Endodermal cell (in vitro differentiated cells): Measurements from ENCODE around the gene PTTG1IP. TPM values are rescaled to one million over a fixed set of nuclear protein-coding genes. Genes with fewer than 3 reads are reported as not detected.

Experiments
- DNase-seq: peaks from one replicate; pipeline ENCODE4 v3.0.0-alpha.2; 2017
- H3K27ac ChIP-seq: 2 replicates; pipeline ENCODE4 v1.5.1; 2013; ENCODE audit warnings: mild to moderate bottlenecking, low read depth, low read length, moderate library complexity
- H3K27me3 ChIP-seq: 2 replicates; pipeline ENCODE4 v1.6.1; 2013; ENCODE audit warnings: mild to moderate bottlenecking, low read length, moderate library complexity; ENCODE audit not compliant: insufficient read depth, control insufficient read depth, poor library complexity, severe bottlenecking
- H3K36me3 ChIP-seq: 2 replicates; pipeline ENCODE4 v1.7.0; 2013; ENCODE audit warnings: mild to moderate bottlenecking, low read length, moderate library complexity; ENCODE audit not compliant: control insufficient read depth, insufficient read depth
- H3K4me1 ChIP-seq: one replicate; pipeline ENCODE4 v1.7.0; 2013; ENCODE audit warnings: low read length; ENCODE audit not compliant: control insufficient read depth, insufficient read depth
- H3K4me3 ChIP-seq: 2 replicates; pipeline ENCODE4 v1.5.1; 2013; ENCODE audit warnings: mild to moderate bottlenecking, low read length, moderate library complexity
- H3K9ac ChIP-seq: 2 replicates; pipeline ENCODE4 v1.6.1; 2013; ENCODE audit warnings: mild to moderate bottlenecking, low read length, moderate library complexity; ENCODE audit not compliant: poor library complexity, severe bottlenecking; ENCODE audit errors: extremely low read depth
- H3K9me3 ChIP-seq: 2 replicates; pipeline ENCODE4 v1.6.1; 2013; ENCODE audit warnings: mild to moderate bottlenecking, low read length, moderate library complexity; ENCODE audit not compliant: control insufficient read depth
- H3K27ac Mint-ChIP-seq: 2 replicates; pipeline ENCODE4 v1.8.0; 2020; ENCODE audit warnings: mixed read lengths
- H3K27me3 Mint-ChIP-seq: 2 replicates; pipeline ENCODE4 v1.8.0; 2021; ENCODE audit warnings: mild to moderate bottlenecking, mixed read lengths; ENCODE audit not compliant: insufficient read depth
- H3K36me3 Mint-ChIP-seq: 2 replicates; pipeline ENCODE4 v1.8.0; 2020; ENCODE audit warnings: low read depth, mixed read lengths
- H3K4me1 Mint-ChIP-seq: 2 replicates; pipeline ENCODE4 v1.8.0; 2020; ENCODE audit warnings: mixed read lengths
- H3K4me3 Mint-ChIP-seq: 2 replicates; pipeline ENCODE4 v1.8.0; 2020; ENCODE audit warnings: mild to moderate bottlenecking, moderate library complexity, mixed read lengths
- H3K9me3 Mint-ChIP-seq: 2 replicates; pipeline ENCODE4 v1.8.0; 2020; ENCODE audit warnings: mild to moderate bottlenecking, mixed read lengths
- CTCF ChIP-seq: fragments of 200-600 bp; sonication (generic); conservative IDR thresholded peaks from 2 replicates; pipeline ENCODE4 v1.5.0; 2021; ENCODE audit warnings: antibody characterized with exemption, mild to moderate bottlenecking
- WGBS, 2 experiments: methylation state at CpG; one replicate each; pipeline versions ENCODE4 v1.1.5 to v1.1.7; 2013; ENCODE audit warnings: missing lambda C conversion rate in 2 of 2, mixed read lengths in 1 of 2; ENCODE audit not compliant: insufficient coverage in 1 of 2, insufficient read length in 1 of 2; 5-methylcytosine and 5-hydroxymethylcytosine counted together
- total RNA-seq, 2 donors: library from RNA; stranded (reverse); fragmentation: NEBNext Ultra II Directional in 1 of 2; extraction: Animal tissue kit (Norgen Biotek cat#: 25700) in 1 of 2; gene quantifications; 2 replicates in 1 of 2; 3 replicates in 1 of 2; pipeline ENCODE4 v1.2.1, GENCODE V29; 2021

The PTTG1IP gene
- total RNA-seq, 2 donors from 2014 or later = 155 to 168 TPM

GRCh38 chr21:44918581-44919033 is 45.1 kb upstream of the PTTG1IP start:
- peak overlapping the region; percentile 68 for H3K4me3 ChIP-seq
- H3K36me3 ChIP-seq = no peaks in the 10 kb centered on the region
- Mint-ChIP-seq H3K27me3 (peaks cover 37% of the 10 kb centered on the region), H3K27ac (no peak overlapping the region), H3K4me1 (no peaks in the 10 kb centered on the region), H3K9me3 (no peaks in the 10 kb centered on the region), H3K36me3 (no peaks in the 10 kb centered on the region), H3K4me3 (peak overlapping the region; percentile 59)
- H3K4me1 ChIP-seq = no peaks in the 10 kb centered on the region
- peak; percentile 80 for DNase-seq
- TF ChIP-seq CTCF = no peak
- H3K9me3 ChIP-seq = no peaks in the 10 kb centered on the region
- no peak overlapping the region for H3K27ac ChIP-seq
- H3K9ac ChIP-seq = no peak overlapping the region
- peaks cover 24% of the 10 kb centered on the region for H3K27me3 ChIP-seq
- WGBS, 2 experiments = 64% methylated on average over 11 to 13 of the region's 13 CpGs

- no peak overlapping the region for H3K4me3 ChIP-seq
- no peaks in the 10 kb centered on the region for H3K4me1 Mint-ChIP-seq
- whole genome bisulfite sequencing, 2 experiments = 89% methylated on average over 9 to 12 of the region's 12 CpGs
- H3K9ac ChIP-seq = no peak overlapping the region
- TF ChIP-seq CTCF = no peak
- no peaks in the 10 kb centered on the region for H3K36me3 ChIP-seq
- H3K4me3 Mint-ChIP-seq = no peak overlapping the region
- peak; percentile 29 for DNase-seq
- no peak overlapping the region for H3K27ac ChIP-seq
- no peaks in the 10 kb centered on the region for H3K4me1 ChIP-seq
- no peaks in the 10 kb centered on the region for H3K9me3 ChIP-seq
- no peaks in the 10 kb centered on the region for H3K9me3 Mint-ChIP-seq
- peaks cover 37% of the 10 kb centered on the region for H3K27me3 Mint-ChIP-seq
- H3K27ac Mint-ChIP-seq = no peak overlapping the region
- H3K27me3 ChIP-seq = peaks cover 24% of the 10 kb centered on the region
- H3K36me3 Mint-ChIP-seq = no peaks in the 10 kb centered on the region
Measured at GRCh38 chr21:44918107-44918470, 44.6 kb upstream of the PTTG1IP start.

GRCh38 chr21:44917446-44918106 is 44.1 kb upstream of the PTTG1IP start:
- Mint-ChIP-seq H3K27me3 (peaks cover 37% of the 10 kb centered on the region), H3K9me3 (no peaks in the 10 kb centered on the region), H3K27ac (no peak overlapping the region), H3K4me1 (no peaks in the 10 kb centered on the region), H3K4me3 (no peak overlapping the region), H3K36me3 (no peaks in the 10 kb centered on the region)
- Histone ChIP-seq H3K9me3 (no peaks in the 10 kb centered on the region), H3K27me3 (peaks cover 24% of the 10 kb centered on the region), H3K36me3 (no peaks in the 10 kb centered on the region), H3K4me1 (no peaks in the 10 kb centered on the region), H3K4me3 (no peak overlapping the region), H3K27ac (no peak overlapping the region), H3K9ac (no peak overlapping the region)
- WGBS, 2 experiments = 87 to 90% methylated on average over 11 to 15 of the region's 15 CpGs
- TF ChIP-seq CTCF = no peak
- DNase-seq = peak; percentile 34
